Tibial nerve (tissue), 4 donors: ENCODE results near the gene ALG12.

Source experiments
- EP300 ChIP-seq, 2 donors: sonication (generic); formaldehyde crosslinking; IDR thresholded peaks; one replicate each; pipeline ENCODE4 v1.6.1; 2017; ENCODE audit warnings: antibody characterized with exemption in 2 of 2, mild to moderate bottlenecking in 1 of 2
- POLR2A ChIP-seq, 2 donors: fragments of 450-650 bp; IDR thresholded peaks; one replicate each; pipeline ENCODE4 v1.6.1; 2017; ENCODE audit warnings: antibody characterized with exemption in 2 of 2, mild to moderate bottlenecking in 2 of 2, moderate library complexity in 2 of 2
- TF ChIP-seq, protein P1 (sequence below), 5 experiments: fragments of 200-600 bp in 3 of 5; fragments of 450-650 bp in 2 of 5; sonication (generic) in 3 of 5; IDR thresholded peaks; one replicate each; pipeline ENCODE4 v1.5.1; 2016 to 2019; ENCODE audit warnings: antibody characterized with exemption in 5 of 5, mild to moderate bottlenecking in 3 of 5, moderate library complexity in 2 of 5

DNA sequence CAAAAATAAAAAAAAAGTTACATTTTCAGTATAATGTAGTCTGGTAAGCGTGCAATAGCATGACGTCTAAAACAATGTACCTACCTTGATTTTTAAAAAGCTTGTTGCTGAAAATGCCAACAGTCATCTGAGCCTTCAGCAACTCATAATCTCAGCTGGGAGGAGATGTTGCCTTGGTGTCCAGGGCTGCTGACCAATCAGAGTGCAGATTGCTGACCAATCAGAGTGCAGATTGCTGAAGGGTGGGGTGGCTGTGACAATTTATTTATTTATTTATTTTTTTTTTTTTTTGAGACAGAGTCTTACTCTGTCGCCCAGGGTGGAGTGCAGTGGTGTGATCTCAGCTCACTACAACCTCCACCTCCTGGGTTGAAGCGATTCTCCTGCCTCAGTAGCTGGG is 46.8 kb downstream of the ALG12 start:
- TF ChIP-seq, protein P1, sequence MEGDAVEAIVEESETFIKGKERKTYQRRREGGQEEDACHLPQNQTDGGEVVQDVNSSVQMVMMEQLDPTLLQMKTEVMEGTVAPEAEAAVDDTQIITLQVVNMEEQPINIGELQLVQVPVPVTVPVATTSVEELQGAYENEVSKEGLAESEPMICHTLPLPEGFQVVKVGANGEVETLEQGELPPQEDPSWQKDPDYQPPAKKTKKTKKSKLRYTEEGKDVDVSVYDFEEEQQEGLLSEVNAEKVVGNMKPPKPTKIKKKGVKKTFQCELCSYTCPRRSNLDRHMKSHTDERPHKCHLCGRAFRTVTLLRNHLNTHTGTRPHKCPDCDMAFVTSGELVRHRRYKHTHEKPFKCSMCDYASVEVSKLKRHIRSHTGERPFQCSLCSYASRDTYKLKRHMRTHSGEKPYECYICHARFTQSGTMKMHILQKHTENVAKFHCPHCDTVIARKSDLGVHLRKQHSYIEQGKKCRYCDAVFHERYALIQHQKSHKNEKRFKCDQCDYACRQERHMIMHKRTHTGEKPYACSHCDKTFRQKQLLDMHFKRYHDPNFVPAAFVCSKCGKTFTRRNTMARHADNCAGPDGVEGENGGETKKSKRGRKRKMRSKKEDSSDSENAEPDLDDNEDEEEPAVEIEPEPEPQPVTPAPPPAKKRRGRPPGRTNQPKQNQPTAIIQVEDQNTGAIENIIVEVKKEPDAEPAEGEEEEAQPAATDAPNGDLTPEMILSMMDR (IDR thresholded peaks at IDR 0.05): no peak
- TF ChIP-seq EP300 (IDR thresholded peaks at IDR 0.05): no peak
- TF ChIP-seq POLR2A (IDR thresholded peaks at IDR 0.05): no peak
